BJ (cell line): ENCODE measurements around the gene FGFR3. TPM values are rescaled to one million over a fixed set of nuclear protein-coding genes. Genes with fewer than 3 reads are reported as not detected.

Experiments used
- CTCF ChIA-PET: fragments of 350-600 bp; formaldehyde crosslinking; extraction: SDS; loops from one replicate; lab custom pipeline; 2021; ENCODE audit warnings: antibody characterized with exemption, inconsistent platforms; lab: Yijun Ruan, JAX
- POLR2A ChIA-PET: fragments of 300-600 bp; sonication (Branson Sonifier 250); formaldehyde crosslinking; extraction: SDS; loops from one replicate; lab custom pipeline; 2021; ENCODE audit warnings: antibody characterized with exemption; lab: Charles Lee
- DNase-seq: peaks from one replicate; pipeline ENCODE4 v3.0.0-alpha.2; 2011; ENCODE audit warnings: low read depth
- H3K27me3 ChIP-seq: 2 replicates; pipeline ENCODE4 v1.6.0; 2011; ENCODE audit warnings: low read length; ENCODE audit not compliant: control insufficient read depth, insufficient read depth
- H3K36me3 ChIP-seq: 2 replicates; pipeline ENCODE4 v1.5.1; 2011; ENCODE audit warnings: low read length; ENCODE audit not compliant: control insufficient read depth, insufficient read depth
- H3K4me3 ChIP-seq: 2 replicates; pipeline ENCODE4 v1.5.1; 2011; ENCODE audit warnings: low read depth, mild to moderate bottlenecking, control low read depth, low read length
- CTCF ChIP-seq: IDR thresholded peaks from 2 replicates; pipeline ENCODE4 v1.5.1; 2011; ENCODE audit warnings: low read depth, mild to moderate bottlenecking, control low read depth, inconsistent platforms, low read length, moderate library complexity; ENCODE audit not compliant: insufficient read depth
- polyA plus RNA-seq: library from polyadenylated mRNA; depleted of rRNA; stranded (reverse); fragments of >200 nt; gene quantifications from 2 replicates; pipeline ENCODE4 v1.2.3, GENCODE V29; 2011

The FGFR3 gene
- polyA plus RNA-seq, 1 experiment = 1.0 TPM

- POLR2A ChIA-PET = no interaction called here
- no peak overlapping the region for H3K4me3 ChIP-seq
- DNase-seq = no peak
- CTCF ChIA-PET = interaction anchor here (1.9 kb wide), 1 partner anchor 25 kb away, joined by 8 read pairs; no protein-coding TSS in a partner anchor
- H3K36me3 ChIP-seq = no peaks in the 10 kb centered on the region
- no peak for TF ChIP-seq CTCF
- H3K27me3 ChIP-seq = no peaks in the 10 kb centered on the region
Measured at GRCh38 chr4:1773754-1774153, 19.3 kb upstream of the FGFR3 start.

GRCh38 chr4:1775731-1776500 lies 17.2 kb upstream of the FGFR3 start:
- no peaks in the 10 kb centered on the region for H3K27me3 ChIP-seq
- DNase-seq = no peak
- ChIA-PET POLR2A (no interaction called here), CTCF (interaction anchor here (0.6 kb wide), 1 partner anchor 134 kb away, joined by 3 read pairs; no protein-coding TSS in a partner anchor)
- H3K36me3 ChIP-seq = no peaks in the 10 kb centered on the region
- TF ChIP-seq CTCF = no peak
- H3K4me3 ChIP-seq = no peak overlapping the region

- Histone ChIP-seq H3K36me3 (no peaks in the 10 kb centered on the region), H3K4me3 (no peak overlapping the region), H3K27me3 (no peaks in the 10 kb centered on the region)
- no peak for TF ChIP-seq CTCF
- ChIA-PET CTCF (interaction anchor here (1.5 to 2.0 kb wide), 2 partner anchors 15 to 34 kb away, joined by 4 to 12 read pairs; no protein-coding TSS in a partner anchor), POLR2A (no interaction called here)
- no peak for DNase-seq
Measured at GRCh38 chr4:1776521-1777161, 16.5 kb upstream of the FGFR3 start.

GRCh38 chr4:1777822-1778641 lies 15.1 kb upstream of the FGFR3 start:
- peak; percentile 25 for DNase-seq
- POLR2A ChIA-PET = no interaction called here
- peak; percentile 45 for TF ChIP-seq CTCF
- Histone ChIP-seq H3K4me3 (no peak overlapping the region), H3K27me3 (no peaks in the 10 kb centered on the region), H3K36me3 (no peaks in the 10 kb centered on the region)
- CTCF ChIA-PET = interaction anchor here (1.1 to 2.0 kb wide), 4 partner anchors 9 to 32 kb away, joined by 4 to 12 read pairs (median 6); no protein-coding TSS in a partner anchor
